ENCODE measurements around the gene SRCAP.

DNA sequence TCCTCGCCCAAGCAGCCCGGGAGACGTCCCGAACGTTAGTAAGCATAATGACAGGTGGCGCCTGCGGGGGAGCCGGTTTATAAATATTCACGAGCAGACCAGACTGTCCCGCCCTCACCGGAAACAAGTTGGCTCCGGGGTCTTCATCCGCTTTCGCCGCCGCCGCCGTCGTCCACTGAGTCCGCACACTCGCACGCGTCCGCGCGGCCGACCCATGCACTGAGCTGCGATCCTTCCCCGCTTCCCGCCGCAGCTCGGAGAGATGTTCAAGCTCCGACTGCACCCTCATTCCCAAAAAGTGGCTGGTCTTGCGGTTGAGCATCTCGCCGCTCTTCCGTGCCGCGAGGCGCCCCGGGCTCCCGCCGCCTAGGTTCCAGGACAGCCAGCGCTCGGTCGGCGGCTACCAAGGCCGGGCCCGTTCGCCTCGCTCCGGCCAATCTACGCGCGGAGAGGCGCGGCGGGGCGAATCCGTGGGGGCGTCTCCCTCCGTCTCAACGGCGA is 62.5 kb downstream of the SRCAP start:
- TF ChIP-seq, protein P1, sequence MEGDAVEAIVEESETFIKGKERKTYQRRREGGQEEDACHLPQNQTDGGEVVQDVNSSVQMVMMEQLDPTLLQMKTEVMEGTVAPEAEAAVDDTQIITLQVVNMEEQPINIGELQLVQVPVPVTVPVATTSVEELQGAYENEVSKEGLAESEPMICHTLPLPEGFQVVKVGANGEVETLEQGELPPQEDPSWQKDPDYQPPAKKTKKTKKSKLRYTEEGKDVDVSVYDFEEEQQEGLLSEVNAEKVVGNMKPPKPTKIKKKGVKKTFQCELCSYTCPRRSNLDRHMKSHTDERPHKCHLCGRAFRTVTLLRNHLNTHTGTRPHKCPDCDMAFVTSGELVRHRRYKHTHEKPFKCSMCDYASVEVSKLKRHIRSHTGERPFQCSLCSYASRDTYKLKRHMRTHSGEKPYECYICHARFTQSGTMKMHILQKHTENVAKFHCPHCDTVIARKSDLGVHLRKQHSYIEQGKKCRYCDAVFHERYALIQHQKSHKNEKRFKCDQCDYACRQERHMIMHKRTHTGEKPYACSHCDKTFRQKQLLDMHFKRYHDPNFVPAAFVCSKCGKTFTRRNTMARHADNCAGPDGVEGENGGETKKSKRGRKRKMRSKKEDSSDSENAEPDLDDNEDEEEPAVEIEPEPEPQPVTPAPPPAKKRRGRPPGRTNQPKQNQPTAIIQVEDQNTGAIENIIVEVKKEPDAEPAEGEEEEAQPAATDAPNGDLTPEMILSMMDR (IDR thresholded peaks at IDR 0.05) = no peak
- no peak for TF ChIP-seq POLR2A (IDR thresholded peaks at IDR 0.05)
